Measurements from ENCODE around the gene GCM1.

GCM1 gene

GRCh38 chr6:53103993-53104675 is 44.5 kb downstream of the GCM1 start:
- no peak for DNase-seq

GRCh38 chr6:53101006-53101405 is 47.6 kb downstream of the GCM1 start:
- no peak for DNase-seq

DNA sequence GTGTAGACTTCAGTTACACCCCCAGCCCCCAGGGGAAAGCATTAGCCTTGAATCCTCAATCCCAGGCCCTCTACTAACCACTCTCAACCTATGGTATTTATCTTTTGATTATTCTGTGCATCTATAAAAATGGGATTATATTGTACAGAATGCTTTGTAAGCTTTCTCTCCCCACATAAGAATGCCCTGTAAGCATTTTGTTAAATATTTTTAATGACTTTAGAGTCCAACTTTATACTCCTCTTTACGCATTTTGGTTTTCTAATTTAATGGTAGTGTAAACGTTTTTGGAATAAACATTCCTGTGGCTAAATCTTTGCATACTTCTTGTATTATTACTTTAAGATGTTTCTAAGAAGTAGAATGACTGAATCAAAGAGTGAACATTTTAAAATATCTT is 48.1 kb downstream of the GCM1 start:
- no peak for DNase-seq

DNA sequence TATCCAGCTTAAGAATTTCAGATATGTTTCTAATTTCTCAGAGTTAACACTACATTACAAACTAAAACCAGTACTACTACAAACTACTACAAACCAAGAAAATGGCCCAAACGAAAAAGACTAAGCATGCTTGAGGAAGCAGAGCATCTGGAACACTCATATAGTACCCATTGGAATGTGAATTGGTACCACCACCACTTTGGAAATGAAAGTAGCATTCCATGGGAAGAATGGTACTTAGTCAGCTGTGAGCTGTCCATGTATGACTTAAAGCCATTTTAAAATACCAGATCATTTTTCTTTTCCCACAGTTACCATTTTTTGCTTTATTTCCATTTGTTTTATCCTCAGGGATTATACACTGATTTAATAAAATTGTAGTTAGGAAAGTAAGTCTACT is 52.9 kb downstream of the GCM1 start:
- DNase-seq = no peak

DNA sequence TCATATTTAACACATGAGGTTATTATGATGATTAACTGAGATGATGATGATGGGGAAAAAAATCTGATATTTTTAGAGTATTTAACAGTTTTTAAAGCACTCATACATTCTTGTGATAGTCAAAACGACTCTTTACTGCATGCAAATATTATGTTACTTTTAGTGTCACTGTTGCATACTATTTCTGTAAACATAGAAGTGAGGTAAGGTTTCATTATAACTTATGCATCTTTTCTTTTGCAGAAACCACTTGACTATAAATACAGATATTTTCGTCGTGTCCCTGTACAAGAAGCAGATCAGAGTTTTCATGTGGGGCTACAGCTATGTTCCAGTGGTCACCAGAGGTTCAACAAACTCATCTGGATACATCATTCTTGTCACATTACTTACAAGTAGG is 53.4 kb downstream of the GCM1 start:
- DNase-seq = no peak

DNA sequence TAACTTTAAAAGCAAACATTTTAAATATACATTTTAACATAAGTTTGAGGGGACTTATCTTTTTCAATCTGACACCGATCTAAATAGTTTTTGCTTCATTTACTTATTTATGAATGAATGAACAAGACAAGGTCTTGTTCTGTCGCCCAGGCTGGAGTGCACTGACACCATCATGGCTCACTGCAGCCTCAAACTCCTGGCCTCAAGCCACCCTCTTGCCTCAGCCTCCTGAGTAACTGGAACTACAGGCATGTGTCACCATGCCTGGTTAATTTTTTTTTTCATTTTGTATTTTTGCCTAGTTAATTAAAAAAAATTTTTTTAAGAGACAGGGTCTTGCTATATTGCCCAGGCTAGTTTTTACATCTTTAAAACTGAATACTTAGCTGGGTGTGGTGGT is 58.1 kb downstream of the GCM1 start:
- DNase-seq = no peak

GRCh38 chr6:53089948-53090347 is 58.7 kb downstream of the GCM1 start:
- no peak for DNase-seq

GRCh38 chr6:53086302-53086701 is 62.3 kb downstream of the GCM1 start:
- DNase-seq = no peak

GRCh38 chr6:53080813-53081212 is 67.8 kb downstream of the GCM1 start:
- DNase-seq = no peak
